Trophoblast cell (in vitro differentiated cells and primary cell): ENCODE results near the gene ZSCAN31.
A peak's percentile ranks its signal among the peaks of the same experiment; 100 is the strongest.

Experiments
- DNase-seq, 2 donors: peaks; one replicate each; pipeline ENCODE4 v3.0.0-alpha.2; 2016
- H2AFZ ChIP-seq: 2 replicates; pipeline ENCODE4 v1.6.1; 2013; ENCODE audit warnings: low read length, moderate library complexity, mild to moderate bottlenecking; ENCODE audit not compliant: insufficient read depth, poor library complexity
- H2AK5ac ChIP-seq: 2 replicates; pipeline ENCODE4 v1.6.1; 2013; ENCODE audit warnings: mild to moderate bottlenecking, low read length
- H2BK120ac ChIP-seq: 2 replicates; pipeline ENCODE4 v1.6.1; 2013; ENCODE audit warnings: low read length, mild to moderate bottlenecking, moderate library complexity; ENCODE audit not compliant: insufficient read depth, poor library complexity
- H2BK12ac ChIP-seq: 2 replicates; pipeline ENCODE4 v1.6.1; 2013; ENCODE audit warnings: mild to moderate bottlenecking, low read length, moderate library complexity
- H2BK5ac ChIP-seq: 2 replicates; pipeline ENCODE4 v1.6.1; 2013; ENCODE audit warnings: low read length, low read depth, moderate library complexity, mild to moderate bottlenecking; ENCODE audit not compliant: poor library complexity
- H3K14ac ChIP-seq: 2 replicates; pipeline ENCODE4 v1.6.1; 2013; ENCODE audit warnings: mild to moderate bottlenecking, low read length
- H3K18ac ChIP-seq: 2 replicates; pipeline ENCODE4 v1.6.1; 2013; ENCODE audit warnings: mild to moderate bottlenecking, low read length
- H3K23ac ChIP-seq: 2 replicates; pipeline ENCODE4 v1.6.1; 2013; ENCODE audit warnings: low read length
- H3K27ac ChIP-seq: 2 replicates; pipeline ENCODE4 v1.5.1; 2013; ENCODE audit warnings: low read depth, mild to moderate bottlenecking, inconsistent platforms, low read length, moderate library complexity
- H3K27me3 ChIP-seq: 2 replicates; pipeline ENCODE4 v1.6.1; 2013; ENCODE audit warnings: inconsistent platforms, mild to moderate bottlenecking, low read length, moderate library complexity; ENCODE audit not compliant: insufficient read depth
- H3K36me3 ChIP-seq, 2 experiments: 1 replicate in 1 of 2; 2 replicates in 1 of 2; pipeline ENCODE4 v1.6.1; 2013; ENCODE audit warnings: low read length in 2 of 2, mild to moderate bottlenecking in 2 of 2, moderate library complexity in 1 of 2; ENCODE audit not compliant: insufficient read depth in 2 of 2, control insufficient read depth in 1 of 2
- H3K4ac ChIP-seq: 2 replicates; pipeline ENCODE4 v1.6.1; 2013; ENCODE audit warnings: low read depth, mild to moderate bottlenecking, low read length, moderate library complexity
- H3K4me1 ChIP-seq, 2 experiments: 1 replicate in 1 of 2; 2 replicates in 1 of 2; pipeline ENCODE4 v1.6.1; 2013; ENCODE audit warnings: low read length in 2 of 2, mild to moderate bottlenecking in 2 of 2, moderate library complexity in 1 of 2; ENCODE audit not compliant: insufficient read depth in 2 of 2, control insufficient read depth in 1 of 2
- H3K4me2 ChIP-seq: 2 replicates; pipeline ENCODE4 v1.6.1; 2013; ENCODE audit warnings: inconsistent platforms, mild to moderate bottlenecking, low read length, moderate library complexity
- H3K4me3 ChIP-seq: 2 replicates; pipeline ENCODE4 v1.5.1; 2013; ENCODE audit warnings: mild to moderate bottlenecking, low read depth, low read length, inconsistent platforms
- H3K79me1 ChIP-seq: one replicate; pipeline ENCODE4 v1.6.1; 2013; ENCODE audit warnings: low read length
- H3K79me2 ChIP-seq: 2 replicates; pipeline ENCODE4 v1.6.1; 2013; ENCODE audit warnings: low read length, mild to moderate bottlenecking; ENCODE audit not compliant: control insufficient read depth, insufficient read depth, poor library complexity
- H3K9ac ChIP-seq: 2 replicates; pipeline ENCODE4 v1.6.1; 2013; ENCODE audit warnings: mild to moderate bottlenecking, low read length
- H3K9me3 ChIP-seq: 2 replicates; pipeline ENCODE4 v1.6.1; 2013; ENCODE audit warnings: low read depth, mild to moderate bottlenecking, control low read depth, inconsistent platforms, low read length; ENCODE audit not compliant: insufficient read depth
- H4K12ac ChIP-seq: 2 replicates; pipeline ENCODE4 v1.6.1; 2013; ENCODE audit warnings: low read depth, mild to moderate bottlenecking, low read length, moderate library complexity
- H4K8ac ChIP-seq: 2 replicates; pipeline ENCODE4 v1.6.1; 2013; ENCODE audit warnings: low read depth, mild to moderate bottlenecking, low read length, moderate library complexity
- H4K91ac ChIP-seq: one replicate; pipeline ENCODE4 v1.6.1; 2013; ENCODE audit warnings: low read depth, mild to moderate bottlenecking, low read length, moderate library complexity
- WGBS: extraction: QIAGEN DNeasy Blood & Tissue Kit; methylation state at CpG from one replicate; pipeline ENCODE4 v1.1.7; 2013; ENCODE audit warnings: missing lambda C conversion rate; ENCODE audit not compliant: insufficient read length, insufficient coverage; ENCODE audit errors: extremely low coverage; 5-methylcytosine and 5-hydroxymethylcytosine counted together

The ZSCAN31 gene

DNA sequence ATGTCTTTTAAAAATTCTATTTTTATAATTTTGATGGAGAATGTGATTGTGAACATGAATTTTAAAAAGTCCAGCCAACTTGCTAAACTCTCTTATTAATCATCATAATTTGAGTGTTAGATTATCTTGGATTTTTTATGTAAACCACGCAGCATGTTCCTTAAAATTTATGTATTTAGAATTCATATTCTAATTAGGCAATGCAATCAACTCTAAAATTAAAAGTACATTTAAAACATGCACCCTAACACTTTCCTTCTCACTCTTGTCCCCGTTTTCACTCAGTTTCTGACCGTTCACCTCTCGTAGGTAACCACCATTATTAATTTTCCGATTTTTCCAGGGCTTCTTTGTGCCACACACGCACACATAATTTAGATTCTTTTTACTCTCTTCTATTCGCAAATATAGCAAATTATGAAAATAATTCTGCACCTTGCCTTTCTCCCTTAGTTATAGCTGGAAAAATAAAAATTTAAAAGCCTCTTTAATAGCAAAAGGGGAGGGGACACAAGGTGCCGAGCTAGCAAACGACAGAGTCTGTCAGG lies 13.5 kb upstream of the ZSCAN31 start:
- DNase-seq: no peak
- H3K27ac ChIP-seq: no peak overlapping the region
- no peak overlapping the region for H3K4me3 ChIP-seq
- peaks cover 0 to 5% of the 10 kb centered on the region in 2 experiments for H3K36me3 ChIP-seq
- H4K12ac ChIP-seq: no peak overlapping the region
- WGBS: no CpG with 5 or more reads among the region's 9 CpGs
- peaks cover 3% of the 10 kb centered on the region for H3K9me3 ChIP-seq
- no peak overlapping the region for H3K14ac ChIP-seq
- H2AK5ac ChIP-seq: no peak overlapping the region
- no peak overlapping the region for H4K91ac ChIP-seq
- H3K4me2 ChIP-seq: peak overlapping the region; percentile 65
- no peak overlapping the region for H2BK12ac ChIP-seq
- peaks cover 4% of the 10 kb centered on the region for H3K79me2 ChIP-seq
- peaks cover 5% of the 10 kb centered on the region for H3K79me1 ChIP-seq
- H2BK5ac ChIP-seq: no peak overlapping the region
- H3K9ac ChIP-seq: no peak overlapping the region
- H2BK120ac ChIP-seq: no peak overlapping the region
- no peak overlapping the region for H3K4ac ChIP-seq
- peaks cover 0 to 3% of the 10 kb centered on the region in 2 experiments for H3K4me1 ChIP-seq
- H4K8ac ChIP-seq: peak overlapping the region; percentile 47
- no peaks in the 10 kb centered on the region for H3K27me3 ChIP-seq
- H3K18ac ChIP-seq: no peak overlapping the region
- no peak overlapping the region for H2AFZ ChIP-seq
- no peak overlapping the region for H3K23ac ChIP-seq

- no peak overlapping the region for H3K4me2 ChIP-seq
- no peaks in the 10 kb centered on the region for H3K9me3 ChIP-seq
- H4K12ac ChIP-seq: no peak overlapping the region
- peaks cover 0 to 3% of the 10 kb centered on the region in 2 experiments for H3K4me1 ChIP-seq
- no CpG with 5 or more reads among the region's 2 CpGs for WGBS
- H4K91ac ChIP-seq: no peak overlapping the region
- H3K36me3 ChIP-seq: no peaks in the 10 kb centered on the region
- no peak overlapping the region for H3K14ac ChIP-seq
- H2BK12ac ChIP-seq: no peak overlapping the region
- H3K9ac ChIP-seq: no peak overlapping the region
- peaks cover 4% of the 10 kb centered on the region for H3K79me2 ChIP-seq
- H3K23ac ChIP-seq: no peak overlapping the region
- no peak overlapping the region for H3K18ac ChIP-seq
- H2BK5ac ChIP-seq: no peak overlapping the region
- H3K4me3 ChIP-seq: no peak overlapping the region
- no peaks in the 10 kb centered on the region for H3K27me3 ChIP-seq
- no peak overlapping the region for H3K27ac ChIP-seq
- DNase-seq: no peak
- no peak overlapping the region for H2AK5ac ChIP-seq
- no peak overlapping the region for H3K4ac ChIP-seq
- no peak overlapping the region for H4K8ac ChIP-seq
- H2BK120ac ChIP-seq: no peak overlapping the region
- H3K79me1 ChIP-seq: peaks cover 5% of the 10 kb centered on the region
- H2AFZ ChIP-seq: no peak overlapping the region
These were observed 11.2 kb upstream of the ZSCAN31 start for GRCh38 chr6:28347119-28347518.

- Histone ChIP-seq H4K8ac (no peak overlapping the region), H3K4me2 (no peak overlapping the region), H3K79me2 (peaks cover 4% of the 10 kb centered on the region), H3K18ac (no peak overlapping the region), H3K4me3 (no peak overlapping the region), H2AFZ (no peak overlapping the region), H4K12ac (no peak overlapping the region), H2BK12ac (no peak overlapping the region), H3K23ac (no peak overlapping the region), H3K79me1 (peaks cover 4% of the 10 kb centered on the region), H3K4ac (no peak overlapping the region), H2AK5ac (no peak overlapping the region), H3K27ac (no peak overlapping the region), H3K9ac (no peak overlapping the region), H3K4me1 (no peaks in the 10 kb centered on the region), H3K36me3 (no peaks in the 10 kb centered on the region), H2BK120ac (no peak overlapping the region), H3K9me3 (no peaks in the 10 kb centered on the region), H4K91ac (no peak overlapping the region), H3K14ac (no peak overlapping the region), H3K27me3 (no peaks in the 10 kb centered on the region), H2BK5ac (no peak overlapping the region)
- WGBS: no CpG with 5 or more reads among the region's 1 CpG
- DNase-seq: no peak
These were observed 9.3 kb upstream of the ZSCAN31 start for GRCh38 chr6:28345201-28345600.

- Histone ChIP-seq H2AK5ac (no peak overlapping the region), H3K14ac (no peak overlapping the region), H2BK5ac (no peak overlapping the region), H3K79me1 (no peaks in the 10 kb centered on the region), H2BK120ac (no peak overlapping the region), H4K12ac (no peak overlapping the region), H3K27ac (no peak overlapping the region), H3K4me1 (no peaks in the 10 kb centered on the region), H3K79me2 (no peaks in the 10 kb centered on the region), H2AFZ (no peak overlapping the region), H3K9me3 (no peaks in the 10 kb centered on the region), H3K4me2 (no peak overlapping the region), H3K4me3 (no peak overlapping the region), H3K27me3 (no peaks in the 10 kb centered on the region), H3K9ac (no peak overlapping the region), H4K8ac (no peak overlapping the region), H2BK12ac (no peak overlapping the region), H3K18ac (no peak overlapping the region), H3K23ac (no peak overlapping the region), H3K4ac (no peak overlapping the region), H3K36me3 (no peaks in the 10 kb centered on the region), H4K91ac (no peak overlapping the region)
- WGBS: no CpG with 5 or more reads among the region's 1 CpG
- no peak for DNase-seq
These were observed 8.1 kb upstream of the ZSCAN31 start for GRCh38 chr6:28343898-28344677.
